Ishikawa (cell line): ENCODE results near the gene CAPZB.

Experiments
- CEBPB ChIP-seq: IDR thresholded peaks from 2 replicates; pipeline ENCODE4 v1.6.1; 2012
- CREB1 ChIP-seq: IDR thresholded peaks from 2 replicates; pipeline ENCODE4 v1.6.1; 2012; ENCODE audit warnings: low read depth
- EGR1 ChIP-seq: IDR thresholded peaks from 2 replicates; pipeline ENCODE4 v1.6.1; 2012
- EP300 ChIP-seq: IDR thresholded peaks from 2 replicates; pipeline ENCODE4 v1.6.1; 2012; ENCODE audit warnings: borderline replicate concordance
- FOXM1 ChIP-seq: IDR thresholded peaks from 2 replicates; pipeline ENCODE4 v1.6.1; 2012; ENCODE audit warnings: low read depth, borderline replicate concordance
- MAX ChIP-seq: IDR thresholded peaks from 2 replicates; pipeline ENCODE4 v1.6.1; 2012
- NFIC ChIP-seq: IDR thresholded peaks from 2 replicates; pipeline ENCODE4 v1.6.1; 2012
- RAD21 ChIP-seq: IDR thresholded peaks from 2 replicates; pipeline ENCODE4 v1.6.1; 2012; ENCODE audit warnings: low read depth
- TAF1 ChIP-seq: IDR thresholded peaks from 2 replicates; pipeline ENCODE4 v1.6.1; 2012; ENCODE audit warnings: low read depth, mild to moderate bottlenecking
- TCF12 ChIP-seq: IDR thresholded peaks from 2 replicates; pipeline ENCODE4 v1.6.1; 2012; ENCODE audit warnings: low read depth
- TEAD4 ChIP-seq: IDR thresholded peaks from 2 replicates; pipeline ENCODE4 v1.6.1; 2012
- YY1 ChIP-seq: IDR thresholded peaks from 2 replicates; pipeline ENCODE4 v1.6.1; 2012; ENCODE audit warnings: low read depth
- ZBTB7A ChIP-seq: IDR thresholded peaks from 2 replicates; pipeline ENCODE4 v1.6.1; 2012; ENCODE audit warnings: low read depth
- TF ChIP-seq, protein P1 (sequence below): IDR thresholded peaks from 2 replicates; pipeline ENCODE4 v1.6.1; 2012
- TF ChIP-seq, protein P2 (sequence below): IDR thresholded peaks from 2 replicates; pipeline ENCODE4 v1.6.1; 2012; ENCODE audit warnings: low read depth, mild to moderate bottlenecking

CAPZB gene

DNA sequence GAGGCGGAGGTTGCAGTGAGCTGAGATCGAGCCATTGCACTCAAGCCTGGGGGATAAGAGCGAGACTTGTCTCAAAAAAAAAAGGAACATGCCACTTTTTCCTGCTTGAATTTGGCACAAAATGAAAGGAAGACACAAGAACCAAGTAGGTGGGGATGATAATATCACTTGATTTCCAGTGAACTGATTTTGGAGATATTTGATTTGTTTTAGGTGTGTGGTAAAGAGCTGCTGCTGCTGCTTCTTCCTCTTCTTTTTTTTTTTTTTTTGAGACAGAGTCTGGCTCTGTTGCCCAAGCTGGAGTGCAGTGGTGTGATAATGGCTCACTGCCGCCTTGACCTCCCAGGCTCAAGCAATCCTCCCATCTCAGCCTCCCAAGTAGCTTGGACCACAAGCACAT lies 29.9 kb upstream of the CAPZB start:
- no peak for TF ChIP-seq EP300
- TF ChIP-seq CEBPB: no peak
- no peak for TF ChIP-seq TCF12
- no peak for TF ChIP-seq EGR1
- no peak for TF ChIP-seq RAD21
- TF ChIP-seq, protein P1, sequence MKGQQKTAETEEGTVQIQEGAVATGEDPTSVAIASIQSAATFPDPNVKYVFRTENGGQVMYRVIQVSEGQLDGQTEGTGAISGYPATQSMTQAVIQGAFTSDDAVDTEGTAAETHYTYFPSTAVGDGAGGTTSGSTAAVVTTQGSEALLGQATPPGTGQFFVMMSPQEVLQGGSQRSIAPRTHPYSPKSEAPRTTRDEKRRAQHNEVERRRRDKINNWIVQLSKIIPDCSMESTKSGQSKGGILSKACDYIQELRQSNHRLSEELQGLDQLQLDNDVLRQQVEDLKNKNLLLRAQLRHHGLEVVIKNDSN: no peak
- TF ChIP-seq, protein P2, sequence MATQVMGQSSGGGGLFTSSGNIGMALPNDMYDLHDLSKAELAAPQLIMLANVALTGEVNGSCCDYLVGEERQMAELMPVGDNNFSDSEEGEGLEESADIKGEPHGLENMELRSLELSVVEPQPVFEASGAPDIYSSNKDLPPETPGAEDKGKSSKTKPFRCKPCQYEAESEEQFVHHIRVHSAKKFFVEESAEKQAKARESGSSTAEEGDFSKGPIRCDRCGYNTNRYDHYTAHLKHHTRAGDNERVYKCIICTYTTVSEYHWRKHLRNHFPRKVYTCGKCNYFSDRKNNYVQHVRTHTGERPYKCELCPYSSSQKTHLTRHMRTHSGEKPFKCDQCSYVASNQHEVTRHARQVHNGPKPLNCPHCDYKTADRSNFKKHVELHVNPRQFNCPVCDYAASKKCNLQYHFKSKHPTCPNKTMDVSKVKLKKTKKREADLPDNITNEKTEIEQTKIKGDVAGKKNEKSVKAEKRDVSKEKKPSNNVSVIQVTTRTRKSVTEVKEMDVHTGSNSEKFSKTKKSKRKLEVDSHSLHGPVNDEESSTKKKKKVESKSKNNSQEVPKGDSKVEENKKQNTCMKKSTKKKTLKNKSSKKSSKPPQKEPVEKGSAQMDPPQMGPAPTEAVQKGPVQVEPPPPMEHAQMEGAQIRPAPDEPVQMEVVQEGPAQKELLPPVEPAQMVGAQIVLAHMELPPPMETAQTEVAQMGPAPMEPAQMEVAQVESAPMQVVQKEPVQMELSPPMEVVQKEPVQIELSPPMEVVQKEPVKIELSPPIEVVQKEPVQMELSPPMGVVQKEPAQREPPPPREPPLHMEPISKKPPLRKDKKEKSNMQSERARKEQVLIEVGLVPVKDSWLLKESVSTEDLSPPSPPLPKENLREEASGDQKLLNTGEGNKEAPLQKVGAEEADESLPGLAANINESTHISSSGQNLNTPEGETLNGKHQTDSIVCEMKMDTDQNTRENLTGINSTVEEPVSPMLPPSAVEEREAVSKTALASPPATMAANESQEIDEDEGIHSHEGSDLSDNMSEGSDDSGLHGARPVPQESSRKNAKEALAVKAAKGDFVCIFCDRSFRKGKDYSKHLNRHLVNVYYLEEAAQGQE: no peak
- no peak for TF ChIP-seq CREB1
- TF ChIP-seq TEAD4: no peak
- no peak for TF ChIP-seq NFIC
- TF ChIP-seq MAX: no peak
- no peak for TF ChIP-seq YY1
- no peak for TF ChIP-seq ZBTB7A
- TF ChIP-seq TAF1: no peak
- no peak for TF ChIP-seq FOXM1

DNA sequence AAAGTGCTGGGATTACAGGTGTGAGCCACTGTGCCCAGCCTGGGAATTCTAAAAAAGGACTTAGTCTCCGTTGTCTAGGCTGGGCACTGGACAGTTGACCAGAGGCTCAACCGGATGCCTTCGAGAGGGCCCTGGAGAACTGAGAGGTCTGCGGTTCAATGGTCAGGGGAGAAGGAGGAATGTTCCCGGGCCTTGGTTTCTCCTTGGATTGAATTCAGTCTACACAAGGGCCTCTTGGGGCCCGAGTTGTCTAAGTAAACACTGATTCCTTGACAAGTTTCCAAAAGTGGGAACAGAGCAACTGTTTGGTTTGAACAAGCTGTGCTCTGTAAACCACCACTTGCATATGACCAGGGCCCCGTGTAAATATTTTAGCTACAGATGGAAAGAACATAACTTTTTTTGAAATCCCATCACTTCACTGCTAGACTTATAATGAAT lies 29.1 kb upstream of the CAPZB start:
- no peak for TF ChIP-seq FOXM1
- TF ChIP-seq, protein P1: no peak
- TF ChIP-seq RAD21: no peak
- no peak for TF ChIP-seq CEBPB
- no peak for TF ChIP-seq TCF12
- TF ChIP-seq NFIC: no peak
- TF ChIP-seq, protein P2: no peak
- TF ChIP-seq TAF1: no peak
- TF ChIP-seq CREB1: no peak
- TF ChIP-seq MAX: no peak
- no peak for TF ChIP-seq TEAD4
- TF ChIP-seq EGR1: no peak
- no peak for TF ChIP-seq ZBTB7A
- no peak for TF ChIP-seq YY1

DNA sequence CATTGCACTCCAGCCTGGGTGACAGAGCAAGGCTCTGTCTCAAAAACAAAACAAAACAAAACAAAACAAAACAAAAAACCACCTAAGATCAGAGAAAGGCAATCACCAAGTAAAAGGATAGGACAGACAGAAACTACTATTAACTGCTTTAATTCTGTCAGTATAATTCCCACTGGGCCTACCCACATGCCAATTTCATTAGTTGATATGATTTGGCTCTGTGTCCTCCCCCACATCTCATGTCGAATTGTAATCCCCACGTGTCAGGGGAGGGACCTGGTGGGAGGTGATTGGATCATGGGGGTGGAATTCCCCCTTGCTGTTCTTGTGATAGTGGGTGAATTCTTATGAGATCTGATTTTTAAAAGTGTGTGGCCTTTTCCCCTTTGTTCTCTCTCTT lies 27.2 kb upstream of the CAPZB start:
- no peak for TF ChIP-seq MAX
- no peak for TF ChIP-seq TEAD4
- TF ChIP-seq NFIC: no peak
- TF ChIP-seq, protein P2: no peak
- TF ChIP-seq, protein P1: no peak
- no peak for TF ChIP-seq EP300
- no peak for TF ChIP-seq TAF1
- no peak for TF ChIP-seq FOXM1
- no peak for TF ChIP-seq CREB1
- TF ChIP-seq EGR1: no peak
- TF ChIP-seq CEBPB: no peak

DNA sequence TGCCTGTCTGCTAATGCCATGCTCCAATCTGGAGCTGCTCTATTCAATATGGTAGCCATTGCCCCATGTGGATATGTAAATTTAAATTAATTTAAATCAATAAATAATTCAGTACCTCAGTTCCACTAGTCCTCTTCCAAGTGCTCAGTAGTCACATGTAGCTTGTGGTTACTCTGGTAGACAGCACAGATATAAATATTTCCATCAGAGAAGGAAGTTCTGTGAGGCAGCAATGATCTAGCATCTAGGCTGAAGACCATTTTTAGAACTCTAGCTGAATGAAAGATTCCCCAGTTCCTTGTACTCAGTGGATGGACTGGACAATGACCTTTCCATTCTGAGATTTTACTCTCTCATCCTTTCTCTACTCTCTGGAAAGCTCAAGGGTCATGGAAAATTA lies 25.8 kb upstream of the CAPZB start:
- no peak for TF ChIP-seq MAX
- no peak for TF ChIP-seq TEAD4
- no peak for TF ChIP-seq FOXM1
- TF ChIP-seq CEBPB: no peak
- TF ChIP-seq, protein P2: no peak
- no peak for TF ChIP-seq TCF12
